ENCODE data around the gene TMEM30B. TPM values are rescaled to one million over a fixed set of nuclear protein-coding genes. Genes with fewer than 3 reads are reported as not detected.
"Not testable (repeated sequence)": the region's sequence is repeated elsewhere in the genome, so short reads cannot be mapped to it uniquely, and the experiment has no call there.

TMEM30B gene
- total and polyA plus RNA-seq, 9 of the 15 experiments (the other 6 are each of a cell fraction or from before 2014, with no cell fraction given) = 0.04 TPM; not detected in 8

DNA sequence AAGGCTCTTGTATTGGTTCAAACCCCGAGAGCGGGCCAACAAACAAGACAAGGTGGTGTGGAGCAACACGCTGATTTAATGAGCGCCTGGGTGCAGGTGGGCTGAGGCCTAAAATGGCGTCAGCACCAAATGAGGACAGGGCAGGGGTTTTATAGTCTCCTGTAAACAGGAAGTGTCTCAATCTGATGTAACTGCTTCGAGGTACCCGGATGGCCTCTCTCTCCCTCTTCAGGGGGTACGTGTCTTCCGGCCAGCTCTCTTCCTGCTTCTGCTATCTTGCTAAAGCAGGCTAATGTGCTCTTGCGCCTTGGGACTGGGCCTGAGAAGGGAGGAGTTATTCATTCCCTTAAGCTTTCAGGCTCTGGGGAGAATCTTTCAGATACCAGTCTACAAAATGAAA, 41.9 kb downstream of the TMEM30B start:
- H4K20me1 ChIP-seq (replicated peaks; ENCODE audit: control insufficient read depth, insufficient read depth, low read length); BruUV-seq (replicated peaks); intact Hi-C loops (cut with micrococcal nuclease); H3K36me3 ChIP-seq (ENCODE audit: control insufficient read depth, insufficient read depth, low read length); H3K79me2 ChIP-seq (ENCODE audit: control insufficient read depth, insufficient read depth, low read length); H3K27me3 ChIP-seq (ENCODE audit: control insufficient read depth in 2 of 2, insufficient read depth in 2 of 2, low read length in 2 of 2); POLR2A ChIA-PET; H3K9me1 ChIP-seq (ENCODE audit: control insufficient read depth, insufficient read depth, low read length); H3K9ac ChIP-seq (ENCODE audit: insufficient read depth in 1 of 2, low read depth in 2 of 2, low read length in 2 of 2); H3K27ac ChIP-seq (ENCODE audit: extremely low read depth, low read depth, low read length); CTCF ChIA-PET (ENCODE audit: low intra/inter-chr PET ratio); H3K9me3 ChIP-seq (replicated peaks; ENCODE audit: control insufficient read depth, insufficient read depth, low read depth, low read length); in situ Hi-C loops (cut with MboI); FAIRE-seq; H3K4me1 ChIP-seq (replicated peaks in 1 of 2; ENCODE audit: control insufficient read depth in 2 of 2, insufficient read depth in 2 of 2, low read length in 2 of 2); H3K4me3 ChIP-seq; TF ChIP-seq CEBPG (CRISPR knock-in tag; IDR thresholded peaks at IDR 0.05): not testable (repeated sequence)
- 20% methylated on average over 1 of the region's 10 CpGs for WGBS (ENCODE audit: insufficient coverage, low coverage, missing lambda C conversion rate)
- TF ChIP-seq ETV1 (tag; conservative IDR thresholded peaks at IDR 0.05; ENCODE audit: low read depth) (peak; percentile 66), CEBPG (tag; conservative IDR thresholded peaks at IDR 0.05 in 1 of 2, IDR thresholded peaks at IDR 0.05 in 1 of 2) (peak in 1 of 2 experiments; percentile 66; a peak in 1 of 4 replicates), GABPA (tag; conservative IDR thresholded peaks at IDR 0.05; ENCODE audit: low read depth) (peak; percentile 64)
- TF ChIP-seq, protein P1, sequence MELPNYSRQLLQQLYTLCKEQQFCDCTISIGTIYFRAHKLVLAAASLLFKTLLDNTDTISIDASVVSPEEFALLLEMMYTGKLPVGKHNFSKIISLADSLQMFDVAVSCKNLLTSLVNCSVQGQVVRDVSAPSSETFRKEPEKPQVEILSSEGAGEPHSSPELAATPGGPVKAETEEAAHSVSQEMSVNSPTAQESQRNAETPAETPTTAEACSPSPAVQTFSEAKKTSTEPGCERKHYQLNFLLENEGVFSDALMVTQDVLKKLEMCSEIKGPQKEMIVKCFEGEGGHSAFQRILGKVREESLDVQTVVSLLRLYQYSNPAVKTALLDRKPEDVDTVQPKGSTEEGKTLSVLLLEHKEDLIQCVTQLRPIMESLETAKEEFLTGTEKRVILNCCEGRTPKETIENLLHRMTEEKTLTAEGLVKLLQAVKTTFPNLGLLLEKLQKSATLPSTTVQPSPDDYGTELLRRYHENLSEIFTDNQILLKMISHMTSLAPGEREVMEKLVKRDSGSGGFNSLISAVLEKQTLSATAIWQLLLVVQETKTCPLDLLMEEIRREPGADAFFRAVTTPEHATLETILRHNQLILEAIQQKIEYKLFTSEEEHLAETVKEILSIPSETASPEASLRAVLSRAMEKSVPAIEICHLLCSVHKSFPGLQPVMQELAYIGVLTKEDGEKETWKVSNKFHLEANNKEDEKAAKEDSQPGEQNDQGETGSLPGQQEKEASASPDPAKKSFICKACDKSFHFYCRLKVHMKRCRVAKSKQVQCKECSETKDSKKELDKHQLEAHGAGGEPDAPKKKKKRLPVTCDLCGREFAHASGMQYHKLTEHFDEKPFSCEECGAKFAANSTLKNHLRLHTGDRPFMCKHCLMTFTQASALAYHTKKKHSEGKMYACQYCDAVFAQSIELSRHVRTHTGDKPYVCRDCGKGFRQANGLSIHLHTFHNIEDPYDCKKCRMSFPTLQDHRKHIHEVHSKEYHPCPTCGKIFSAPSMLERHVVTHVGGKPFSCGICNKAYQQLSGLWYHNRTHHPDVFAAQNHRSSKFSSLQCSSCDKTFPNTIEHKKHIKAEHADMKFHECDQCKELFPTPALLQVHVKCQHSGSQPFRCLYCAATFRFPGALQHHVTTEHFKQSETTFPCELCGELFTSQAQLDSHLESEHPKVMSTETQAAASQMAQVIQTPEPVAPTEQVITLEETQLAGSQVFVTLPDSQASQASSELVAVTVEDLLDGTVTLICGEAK (IDR thresholded peaks at IDR 0.05) = 0 out of 2 replicates have a peak, but pooled peaks have one; percentile 26
- TF ChIP-seq, protein P1 (CRISPR knock-in tag; IDR thresholded peaks at IDR 0.05) = not testable (repeated sequence)
- Histone ChIP-seq H3K4me2 (ENCODE audit: insufficient read depth, low read length) (peak overlapping the region; percentile 5; the same call in 1 of the 2 replicates), H2AFZ (ENCODE audit: low read depth, low read length) (peak overlapping the region; percentile 8; the same call in 1 of the 2 replicates)
- ATAC-seq (peak; percentile 62), DNase-seq (ENCODE audit: extremely low read depth in 1 of 4, low spot score in 3 of 4) (peak in 1 of 4 experiments; percentile 14)

All from K562 (cell line).